DOHH2 (cell line): ENCODE data around the gene FAM156A.

Experiments used
- CTCF ChIP-seq: fragments of 200-600 bp; sonication (generic); IDR thresholded peaks from one replicate; pipeline ENCODE4 v1.5.1; 2014; ENCODE audit warnings: antibody characterized with exemption, mild to moderate bottlenecking, low read depth, low read length; ENCODE audit not compliant: poor library complexity, severe bottlenecking
- EZH2phosphoT487 ChIP-seq: fragments of 200-600 bp; sonication (generic); IDR thresholded peaks from 2 replicates; pipeline ENCODE4 v1.6.1; 2017; ENCODE audit warnings: borderline replicate concordance, mild to moderate bottlenecking, antibody characterized with exemption, low read length, moderate library complexity, mixed read lengths

DNA sequence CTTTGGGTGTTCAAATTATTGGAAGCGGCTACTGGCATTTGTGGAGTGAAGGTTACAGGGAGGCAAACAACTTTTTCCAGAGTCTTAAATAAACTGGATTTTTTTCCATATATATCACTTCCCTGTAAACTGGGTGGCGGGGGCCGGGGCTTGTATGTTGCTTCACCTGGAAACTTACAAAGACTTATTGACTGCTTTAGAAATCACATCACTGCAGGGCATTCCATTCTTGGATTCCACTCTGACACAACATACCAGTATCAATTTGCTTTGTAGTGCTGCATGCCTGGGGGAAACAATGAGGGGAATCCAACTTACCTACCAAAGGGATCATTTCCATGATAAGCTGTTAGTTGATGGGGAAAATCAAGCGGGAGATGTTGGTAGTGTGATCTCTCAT, 21.7 kb upstream of the FAM156A start:
- TF ChIP-seq CTCF, result no peak
- no peak for TF ChIP-seq EZH2phosphoT487
